GM23338 (cell line): ENCODE measurements around the gene DIP2C. TPM values are rescaled to one million over a fixed set of nuclear protein-coding genes. Genes with fewer than 3 reads are reported as not detected.

Experiments
- ATAC-seq: fragments of 200-7000 bp; cut with Tn5 transposase; 3 replicates; pipeline ENCODE4 v1.9.1; 2020
- DNase-seq: peaks from one replicate; pipeline ENCODE4 v3.0.0-alpha.2; 2015; ENCODE audit warnings: low spot score
- H2AFZ ChIP-seq: fragments of 200-600 bp; sonication (generic); 2 replicates; pipeline ENCODE4 v1.8.0; 2016; ENCODE audit warnings: antibody characterized with exemption, mild to moderate bottlenecking, moderate library complexity
- H3F3A ChIP-seq: fragments of 200-600 bp; sonication (generic); replicated peaks from 2 replicates; pipeline ENCODE4 v1.8.0; 2017; ENCODE audit warnings: antibody characterized with exemption, mixed run types, low read depth
- H3K27ac ChIP-seq: fragments of 200-600 bp; sonication (generic); 2 replicates; pipeline ENCODE4 v1.6.1; 2016; ENCODE audit warnings: low read depth
- H3K27me3 ChIP-seq: fragments of 200-600 bp; sonication (generic); 2 replicates; pipeline ENCODE4 v1.8.0; 2016; ENCODE audit warnings: mild to moderate bottlenecking, mixed run types, moderate library complexity; ENCODE audit not compliant: insufficient read depth
- H3K36me3 ChIP-seq: fragments of 200-600 bp; sonication (generic); 2 replicates; pipeline ENCODE4 v1.8.0; 2016; ENCODE audit warnings: mild to moderate bottlenecking; ENCODE audit not compliant: insufficient read depth
- H3K4me1 ChIP-seq: fragments of 200-600 bp; sonication (generic); 2 replicates; pipeline ENCODE4 v1.8.0; 2016; ENCODE audit warnings: mild to moderate bottlenecking, moderate library complexity; ENCODE audit not compliant: insufficient read depth
- H3K4me2 ChIP-seq: fragments of 200-600 bp; sonication (generic); 2 replicates; pipeline ENCODE4 v1.7.1; 2017; ENCODE audit warnings: mixed run types
- H3K4me3 ChIP-seq: fragments of 200-600 bp; sonication (generic); 2 replicates; pipeline ENCODE4 v1.6.1; 2016; ENCODE audit warnings: mixed run types
- H3K79me2 ChIP-seq: fragments of 200-600 bp; sonication (generic); replicated peaks from 2 replicates; pipeline ENCODE4 v1.8.0; 2017; ENCODE audit warnings: mild to moderate bottlenecking; ENCODE audit not compliant: insufficient read depth
- H3K9me2 ChIP-seq: fragments of 200-600 bp; sonication (generic); 2 replicates; pipeline ENCODE4 v1.8.0; 2017; ENCODE audit not compliant: insufficient read depth
- H4K20me1 ChIP-seq: fragments of 200-600 bp; sonication (generic); replicated peaks from 2 replicates; pipeline ENCODE4 v1.8.0; 2017; ENCODE audit warnings: mild to moderate bottlenecking; ENCODE audit not compliant: insufficient read depth
- H3K27ac Mint-ChIP-seq: 2 replicates; pipeline ENCODE4 v1.8.0; 2020; ENCODE audit warnings: inconsistent platforms, mild to moderate bottlenecking, moderate library complexity, mixed read lengths
- H3K27me3 Mint-ChIP-seq: 3 replicates; pipeline ENCODE4 v1.8.0; 2022; ENCODE audit warnings: low read depth, mild to moderate bottlenecking, moderate library complexity, mixed read lengths, inconsistent platforms; ENCODE audit not compliant: insufficient read depth, poor library complexity
- H3K36me3 Mint-ChIP-seq: 3 replicates; pipeline ENCODE4 v1.8.0; 2021; ENCODE audit warnings: low read depth, mild to moderate bottlenecking, inconsistent platforms, moderate library complexity, mixed read lengths
- H3K4me1 Mint-ChIP-seq: 3 replicates; pipeline ENCODE4 v1.8.0; 2020; ENCODE audit warnings: mild to moderate bottlenecking, inconsistent platforms, mixed read lengths
- H3K4me3 Mint-ChIP-seq: 3 replicates; pipeline ENCODE4 v1.8.0; 2021; ENCODE audit warnings: moderate library complexity, mild to moderate bottlenecking, inconsistent platforms, mixed read lengths
- H3K9me3 Mint-ChIP-seq: 3 replicates; pipeline ENCODE4 v1.8.0; 2020; ENCODE audit warnings: moderate library complexity, mild to moderate bottlenecking, inconsistent platforms, mixed read lengths
- CREB1 ChIP-seq: fragments of 250-450 bp; sonication (Bioruptor Pico); IDR thresholded peaks from 2 replicates; pipeline ENCODE4 v1.5.0; 2020; ENCODE audit warnings: low read depth, mild to moderate bottlenecking, moderate library complexity
- CTCF ChIP-seq, 2 experiments: fragments of 200-600 bp in 1 of 2; sonication (generic) in 1 of 2; conservative IDR thresholded peaks; 2 replicates each; pipeline versions ENCODE4 v1.5.1 to v1.6.1; 2016 to 2017; ENCODE audit warnings: antibody characterized with exemption in 2 of 2, low read depth in 2 of 2, mild to moderate bottlenecking in 2 of 2, moderate library complexity in 1 of 2
- ETS1 ChIP-seq: IDR thresholded peaks from 2 replicates; pipeline ENCODE4 v1.6.1; 2016; ENCODE audit warnings: antibody characterized with exemption
- EZH2 ChIP-seq: fragments of 200-600 bp; sonication (generic); IDR thresholded peaks from one replicate; pipeline ENCODE4 v1.8.0; 2017; ENCODE audit warnings: antibody characterized with exemption, mild to moderate bottlenecking, low read depth; ENCODE audit not compliant: unreplicated experiment
- EZH2phosphoT487 ChIP-seq: fragments of 200-600 bp; sonication (generic); IDR thresholded peaks from one replicate; pipeline ENCODE4 v1.8.1; 2018; ENCODE audit warnings: antibody characterized with exemption; ENCODE audit not compliant: unreplicated experiment
- JUNB ChIP-seq: IDR thresholded peaks from one replicate; pipeline ENCODE4 v1.6.1; 2016; ENCODE audit warnings: antibody characterized with exemption; ENCODE audit not compliant: unreplicated experiment
- NANOG ChIP-seq: IDR thresholded peaks from 2 replicates; pipeline ENCODE4 v1.6.1; 2016; ENCODE audit warnings: antibody characterized with exemption, borderline replicate concordance
- POLR2AphosphoS5 ChIP-seq: IDR thresholded peaks from 2 replicates; pipeline ENCODE4 v1.6.1; 2016; ENCODE audit warnings: antibody characterized with exemption, low read depth
- STAT1 ChIP-seq: IDR thresholded peaks from one replicate; pipeline ENCODE4 v1.6.1; 2016; ENCODE audit warnings: antibody characterized with exemption; ENCODE audit not compliant: unreplicated experiment
- ZNF114 ChIP-seq: fragments of 250-450 bp; sonication (Bioruptor Pico); IDR thresholded peaks from 2 replicates; pipeline ENCODE4 v1.5.0; 2020; ENCODE audit warnings: mild to moderate bottlenecking, moderate library complexity
- ZNF331 ChIP-seq: fragments of 250-450 bp; sonication (Bioruptor Pico); IDR thresholded peaks from 2 replicates; pipeline ENCODE4 v1.5.0; 2020; ENCODE audit warnings: low read depth, mild to moderate bottlenecking, moderate library complexity
- ZNF462 ChIP-seq: fragments of 250-450 bp; sonication (Bioruptor Pico); IDR thresholded peaks from 2 replicates; pipeline ENCODE4 v1.5.0; 2020; ENCODE audit warnings: mild to moderate bottlenecking, moderate library complexity
- polyA plus RNA-seq: library from polyadenylated mRNA; unstranded; fragments of >200 nt; fragmentation: Nextera tagmentation; extraction: Ambion mirVana; gene quantifications from 2 replicates; pipeline ENCODE4 v1.2.1, GENCODE V29; 2016
- total RNA-seq: library from RNA; depleted of rRNA; stranded (reverse); fragments of >200 nt; shearing (Covaris generic); gene quantifications from 2 replicates; pipeline ENCODE4 v1.2.3, GENCODE V29; 2014
- TF ChIP-seq, protein P1 (sequence below): IDR thresholded peaks from one replicate; pipeline ENCODE4 v1.6.1; 2018; ENCODE audit warnings: antibody characterized with exemption; ENCODE audit not compliant: unreplicated experiment

The DIP2C gene
- total and polyA plus RNA-seq, 2 experiments from 2014 or later, result 5.1 to 7.7 TPM

DNA sequence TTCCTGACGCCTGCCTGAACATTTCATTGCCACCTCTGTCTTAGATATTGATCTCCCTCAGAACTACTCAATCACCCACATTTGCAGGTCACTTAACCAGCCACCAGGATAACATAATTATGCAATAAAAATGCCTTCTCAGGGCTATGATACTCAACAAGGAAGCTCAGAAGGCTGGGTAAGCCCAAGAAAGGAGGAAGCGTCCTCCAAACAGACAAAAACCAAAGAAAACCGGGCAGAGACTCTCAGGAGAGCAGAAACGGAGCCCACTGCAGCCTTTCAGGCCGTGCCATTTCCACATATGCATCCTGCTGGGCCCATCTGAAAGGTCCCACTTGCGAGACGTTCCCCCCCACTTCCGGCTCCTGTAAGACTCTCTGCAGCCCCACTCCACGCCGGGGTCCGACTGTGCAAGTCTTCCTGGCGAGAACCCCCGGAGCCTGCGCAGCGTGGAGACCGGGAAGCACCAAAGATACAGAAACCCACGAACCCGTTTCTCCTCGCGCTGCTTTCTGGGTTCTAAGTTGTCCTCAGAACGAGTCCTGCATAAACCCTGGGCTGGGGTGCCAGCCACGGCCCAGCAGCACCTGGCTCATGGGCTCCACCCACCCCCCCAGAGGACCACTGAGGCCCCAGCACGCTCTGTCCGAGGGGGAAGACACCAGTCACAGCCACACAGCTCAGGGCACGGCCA, 83.7 kb downstream of the DIP2C start:
- TF ChIP-seq, protein P1, sequence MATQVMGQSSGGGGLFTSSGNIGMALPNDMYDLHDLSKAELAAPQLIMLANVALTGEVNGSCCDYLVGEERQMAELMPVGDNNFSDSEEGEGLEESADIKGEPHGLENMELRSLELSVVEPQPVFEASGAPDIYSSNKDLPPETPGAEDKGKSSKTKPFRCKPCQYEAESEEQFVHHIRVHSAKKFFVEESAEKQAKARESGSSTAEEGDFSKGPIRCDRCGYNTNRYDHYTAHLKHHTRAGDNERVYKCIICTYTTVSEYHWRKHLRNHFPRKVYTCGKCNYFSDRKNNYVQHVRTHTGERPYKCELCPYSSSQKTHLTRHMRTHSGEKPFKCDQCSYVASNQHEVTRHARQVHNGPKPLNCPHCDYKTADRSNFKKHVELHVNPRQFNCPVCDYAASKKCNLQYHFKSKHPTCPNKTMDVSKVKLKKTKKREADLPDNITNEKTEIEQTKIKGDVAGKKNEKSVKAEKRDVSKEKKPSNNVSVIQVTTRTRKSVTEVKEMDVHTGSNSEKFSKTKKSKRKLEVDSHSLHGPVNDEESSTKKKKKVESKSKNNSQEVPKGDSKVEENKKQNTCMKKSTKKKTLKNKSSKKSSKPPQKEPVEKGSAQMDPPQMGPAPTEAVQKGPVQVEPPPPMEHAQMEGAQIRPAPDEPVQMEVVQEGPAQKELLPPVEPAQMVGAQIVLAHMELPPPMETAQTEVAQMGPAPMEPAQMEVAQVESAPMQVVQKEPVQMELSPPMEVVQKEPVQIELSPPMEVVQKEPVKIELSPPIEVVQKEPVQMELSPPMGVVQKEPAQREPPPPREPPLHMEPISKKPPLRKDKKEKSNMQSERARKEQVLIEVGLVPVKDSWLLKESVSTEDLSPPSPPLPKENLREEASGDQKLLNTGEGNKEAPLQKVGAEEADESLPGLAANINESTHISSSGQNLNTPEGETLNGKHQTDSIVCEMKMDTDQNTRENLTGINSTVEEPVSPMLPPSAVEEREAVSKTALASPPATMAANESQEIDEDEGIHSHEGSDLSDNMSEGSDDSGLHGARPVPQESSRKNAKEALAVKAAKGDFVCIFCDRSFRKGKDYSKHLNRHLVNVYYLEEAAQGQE, result no peak
- no peak for TF ChIP-seq CTCF (conservative IDR thresholded peaks at IDR 0.05; ENCODE audit: low read depth in 2 of 2)
- no peak for TF ChIP-seq STAT1
- TF ChIP-seq ZNF114 (CRISPR knock-in tag), result no peak
- no peak for TF ChIP-seq ZNF331 (CRISPR knock-in tag)
- no peak for TF ChIP-seq JUNB
- no peak for TF ChIP-seq EZH2
- no peak for TF ChIP-seq EZH2phosphoT487
- TF ChIP-seq CREB1, result no peak
- TF ChIP-seq NANOG, result no peak
- TF ChIP-seq ZNF462 (CRISPR knock-in tag), result no peak
- no peak for TF ChIP-seq ETS1
- TF ChIP-seq POLR2AphosphoS5, result no peak
- H3K9me2 ChIP-seq, result no peaks in the 10 kb centered on the region
- no peak overlapping the region for H3K27ac ChIP-seq
- H3K4me1 ChIP-seq, result no peaks in the 10 kb centered on the region
- Mint-ChIP-seq H3K36me3 (no peaks in the 10 kb centered on the region), H3K4me1 (peaks cover 37% of the 10 kb centered on the region), H3K4me3 (no peak overlapping the region), H3K27me3 (peaks cover 2% of the 10 kb centered on the region), H3K9me3 (no peaks in the 10 kb centered on the region; the same call in 2 of the 3 replicates), H3K27ac (no peak overlapping the region)
- 0 out of 2 replicates have a peak, but pooled peaks cover 3% of the 10 kb centered on the region for H3F3A ChIP-seq
- H2AFZ ChIP-seq, result no peak overlapping the region
- H4K20me1 ChIP-seq, result peaks cover 3% of the 10 kb centered on the region
- no peaks in the 10 kb centered on the region for H3K27me3 ChIP-seq
- no peak overlapping the region for H3K4me3 ChIP-seq
- DNase-seq (no peak), ATAC-seq (no peak)
- peaks cover 16% of the 10 kb centered on the region for H3K79me2 ChIP-seq
- H3K4me2 ChIP-seq, result no peak overlapping the region
- H3K36me3 ChIP-seq, result no peaks in the 10 kb centered on the region
